H9 (cell line): ENCODE results near the gene CCDC9B. TPM values are rescaled to one million over a fixed set of nuclear protein-coding genes. Genes with fewer than 3 reads are reported as not detected.

Experiments used
- DNase-seq: peaks from one replicate; pipeline ENCODE4 v3.0.0-alpha.2; 2017
- H2AFZ ChIP-seq: one replicate; pipeline ENCODE4 v1.6.1; 2013; ENCODE audit warnings: mild to moderate bottlenecking, low read length, control low read depth, moderate library complexity
- H2AK5ac ChIP-seq: 2 replicates; pipeline ENCODE4 v1.6.1; 2013; ENCODE audit warnings: low read length, control low read depth, mixed read lengths; ENCODE audit not compliant: insufficient read length
- H2BK120ac ChIP-seq: one replicate; pipeline ENCODE4 v1.6.1; 2013; ENCODE audit warnings: low read depth, mild to moderate bottlenecking, low read length, control low read depth, inconsistent platforms; ENCODE audit not compliant: poor library complexity, severe bottlenecking
- H2BK12ac ChIP-seq: 2 replicates; pipeline ENCODE4 v1.6.1; 2013; ENCODE audit warnings: low read length, control low read depth, mixed read lengths, low read depth; ENCODE audit not compliant: insufficient read length
- H2BK15ac ChIP-seq: 2 replicates; pipeline ENCODE4 v1.6.1; 2013; ENCODE audit warnings: low read depth, low read length, control low read depth
- H2BK20ac ChIP-seq: one replicate; pipeline ENCODE4 v1.6.1; 2013; ENCODE audit warnings: low read depth, mild to moderate bottlenecking, low read length, control low read depth, inconsistent platforms; ENCODE audit not compliant: poor library complexity, severe bottlenecking
- H2BK5ac ChIP-seq: 2 replicates; pipeline ENCODE4 v1.6.1; 2013; ENCODE audit warnings: low read length, control low read depth, mixed read lengths; ENCODE audit not compliant: insufficient read length
- H3K14ac ChIP-seq: 2 replicates; pipeline ENCODE4 v1.6.1; 2013; ENCODE audit warnings: low read length, control low read depth; ENCODE audit not compliant: insufficient read depth
- H3K18ac ChIP-seq: 2 replicates; pipeline ENCODE4 v1.6.1; 2013; ENCODE audit warnings: low read depth, mild to moderate bottlenecking, mixed read lengths, low read length, control low read depth; ENCODE audit not compliant: insufficient read length
- H3K23ac ChIP-seq: 2 replicates; pipeline ENCODE4 v1.6.1; 2013; ENCODE audit warnings: low read length, control low read depth, mixed read lengths, low read depth; ENCODE audit not compliant: insufficient read length
- H3K23me2 ChIP-seq: 2 replicates; pipeline ENCODE4 v1.6.1; 2013; ENCODE audit warnings: low read depth, mild to moderate bottlenecking, mixed read lengths, low read length, control low read depth; ENCODE audit not compliant: insufficient read length, poor library complexity, severe bottlenecking
- H3K27ac ChIP-seq: 2 replicates; pipeline ENCODE4 v1.5.1; 2013; ENCODE audit warnings: low read length, control low read depth, mixed read lengths, low read depth; ENCODE audit not compliant: insufficient read length
- H3K27me3 ChIP-seq: 2 replicates; pipeline ENCODE4 v1.6.1; 2013; ENCODE audit warnings: low read length, control low read depth, inconsistent platforms; ENCODE audit not compliant: insufficient read depth
- H3K4ac ChIP-seq: 2 replicates; pipeline ENCODE4 v1.6.1; 2013; ENCODE audit warnings: low read depth, mild to moderate bottlenecking, control low read depth, inconsistent platforms, low read length, moderate library complexity
- H3K4me1 ChIP-seq: 2 replicates; pipeline ENCODE4 v1.6.1; 2013; ENCODE audit warnings: low read length, control low read depth, inconsistent platforms; ENCODE audit not compliant: insufficient read depth
- H3K4me2 ChIP-seq: 2 replicates; pipeline ENCODE4 v1.6.1; 2013; ENCODE audit warnings: low read length, control low read depth, mixed read lengths; ENCODE audit not compliant: insufficient read length, insufficient read depth
- H3K56ac ChIP-seq: 2 replicates; pipeline ENCODE4 v1.6.1; 2013; ENCODE audit warnings: low read depth, mild to moderate bottlenecking, mixed read lengths, low read length, control low read depth; ENCODE audit not compliant: insufficient read length
- H3K79me1 ChIP-seq: 2 replicates; pipeline ENCODE4 v1.6.1; 2013; ENCODE audit warnings: low read depth, mild to moderate bottlenecking, moderate library complexity, low read length, control low read depth, inconsistent platforms; ENCODE audit not compliant: insufficient read depth, poor library complexity, severe bottlenecking
- H3K79me2 ChIP-seq: 2 replicates; pipeline ENCODE4 v1.6.1; 2013; ENCODE audit warnings: low read length, control low read depth, inconsistent platforms; ENCODE audit not compliant: insufficient read depth
- H3K9ac ChIP-seq: 2 replicates; pipeline ENCODE4 v1.6.1; 2013; ENCODE audit warnings: low read length, control low read depth, mixed read lengths; ENCODE audit not compliant: insufficient read length; ENCODE audit errors: extremely low read depth
- H3K9me3 ChIP-seq: one replicate; pipeline ENCODE4 v1.6.1; 2013; ENCODE audit warnings: low read depth, low read length, inconsistent platforms; ENCODE audit not compliant: control insufficient read depth
- H3T11ph ChIP-seq: one replicate; pipeline ENCODE4 v1.6.1; 2013; ENCODE audit warnings: mild to moderate bottlenecking, low read length, control low read depth, inconsistent platforms
- H4K20me1 ChIP-seq: one replicate; pipeline ENCODE4 v1.6.1; 2013; ENCODE audit not compliant: control insufficient read depth, insufficient read length, insufficient read depth
- H4K5ac ChIP-seq: 2 replicates; pipeline ENCODE4 v1.6.1; 2013; ENCODE audit warnings: low read depth, mild to moderate bottlenecking, mixed read lengths, low read length, control low read depth; ENCODE audit not compliant: insufficient read length
- H4K8ac ChIP-seq: replicated peaks from 2 replicates; pipeline ENCODE4 v1.6.1; 2013; ENCODE audit warnings: low read length, control low read depth, mixed read lengths, low read depth; ENCODE audit not compliant: insufficient read length
- H4K91ac ChIP-seq: 2 replicates; pipeline ENCODE4 v1.6.1; 2013; ENCODE audit warnings: low read depth, mild to moderate bottlenecking, moderate library complexity, mixed read lengths, low read length, control low read depth; ENCODE audit not compliant: insufficient read length
- H3K27ac Mint-ChIP-seq, 3 experiments: 2 replicates in 2 of 3; 3 replicates in 1 of 3; pipeline ENCODE4 v1.8.0; 2020 to 2021; ENCODE audit warnings: mixed read lengths in 3 of 3, mild to moderate bottlenecking in 1 of 3, moderate library complexity in 1 of 3
- H3K27me3 Mint-ChIP-seq: 2 replicates; pipeline ENCODE4 v1.8.0; 2021; ENCODE audit warnings: low read depth, mild to moderate bottlenecking, moderate library complexity, mixed read lengths
- H3K36me3 Mint-ChIP-seq, 3 experiments: 2 replicates in 2 of 3; 3 replicates in 1 of 3; pipeline ENCODE4 v1.8.0; 2020 to 2021; ENCODE audit warnings: low read depth in 3 of 3, mixed read lengths in 3 of 3; ENCODE audit not compliant: insufficient read depth in 1 of 3
- H3K4me1 Mint-ChIP-seq, 2 experiments: 2 replicates each; pipeline ENCODE4 v1.8.0; 2020; ENCODE audit warnings: mixed read lengths in 2 of 2
- H3K4me3 Mint-ChIP-seq, 2 experiments: 2 replicates in 1 of 2; 3 replicates in 1 of 2; pipeline ENCODE4 v1.8.0; 2020 to 2021; ENCODE audit warnings: mild to moderate bottlenecking in 2 of 2, mixed read lengths in 2 of 2, moderate library complexity in 1 of 2
- H3K9me3 Mint-ChIP-seq, 2 experiments: 2 replicates in 1 of 2; 3 replicates in 1 of 2; pipeline ENCODE4 v1.8.0; 2020; ENCODE audit warnings: mild to moderate bottlenecking in 2 of 2, mixed read lengths in 2 of 2, moderate library complexity in 1 of 2
- CTCF ChIP-seq: fragments of 200-600 bp; sonication (generic); conservative IDR thresholded peaks from 3 replicates; pipeline ENCODE4 v1.8.0; 2021; ENCODE audit warnings: antibody characterized with exemption, mild to moderate bottlenecking
- WGBS: extraction: QIAGEN DNeasy Blood & Tissue Kit; methylation state at CpG from one replicate; pipeline ENCODE4 v1.1.7; 2013; ENCODE audit warnings: missing lambda C conversion rate, low lambda C conversion rate, mixed read lengths; ENCODE audit not compliant: insufficient read length; ENCODE audit errors: extremely low coverage; 5-methylcytosine and 5-hydroxymethylcytosine counted together
- total RNA-seq: library from RNA; stranded (reverse); gene quantifications from 2 replicates; pipeline ENCODE4 v1.2.1, GENCODE V29; 2021

The CCDC9B gene
- total RNA-seq, 1 experiment from 2014 or later: 0.48 TPM

- no peak overlapping the region for H3K4ac ChIP-seq
- H4K5ac ChIP-seq: no peak overlapping the region
- no peak for DNase-seq
- TF ChIP-seq CTCF: no peak
- no peaks in the 10 kb centered on the region for H3K79me1 ChIP-seq
- no peak overlapping the region for H3K18ac ChIP-seq
- no CpG with 5 or more reads among the region's 7 CpGs for WGBS
- H4K91ac ChIP-seq: no peak overlapping the region
- no peaks in the 10 kb centered on the region for H3K9me3 ChIP-seq
- no peak overlapping the region for H2AK5ac ChIP-seq
- H2BK12ac ChIP-seq: no peak overlapping the region
- no peak overlapping the region for H2BK5ac ChIP-seq
- H4K8ac ChIP-seq: no peak overlapping the region
- no peaks in the 10 kb centered on the region for H3K9me3 Mint-ChIP-seq
- peaks cover 3% of the 10 kb centered on the region for H3K23me2 ChIP-seq
- no peaks in the 10 kb centered on the region; the same call in 1 of the 2 replicates for H3K27me3 ChIP-seq
- H3K56ac ChIP-seq: no peak overlapping the region
- H3K23ac ChIP-seq: no peak overlapping the region
- no peak overlapping the region for H3K14ac ChIP-seq
- no peak overlapping the region for H3K9ac ChIP-seq
- H3K27me3 Mint-ChIP-seq: peaks cover 28% of the 10 kb centered on the region
- H3K4me1 Mint-ChIP-seq: peaks cover 23 to 30% of the 10 kb centered on the region in 2 experiments
- no peak overlapping the region for H2BK15ac ChIP-seq
- no peaks in the 10 kb centered on the region for H4K20me1 ChIP-seq
- no peak overlapping the region for H2BK20ac ChIP-seq
- no peak overlapping the region for H3K4me2 ChIP-seq
- H3K27ac Mint-ChIP-seq: no peak overlapping the region
- H3K4me1 ChIP-seq: no peaks in the 10 kb centered on the region
- H2AFZ ChIP-seq: no peak overlapping the region
- no peaks in the 10 kb centered on the region for H3K79me2 ChIP-seq
- H3K27ac ChIP-seq: no peak overlapping the region
- H3T11ph ChIP-seq: no peak overlapping the region
- H3K4me3 Mint-ChIP-seq: no peak overlapping the region
- no peaks in the 10 kb centered on the region for H3K36me3 Mint-ChIP-seq
- no peak overlapping the region for H2BK120ac ChIP-seq
Measured at GRCh38 chr15:40352281-40352901, 11.7 kb upstream of the CCDC9B start.
